Fibroblast of skin of right quadriceps (primary cell): ENCODE measurements around the gene MEIS1.

ENCODE experiments used
- DNase-seq: peaks from one replicate; pipeline ENCODE4 v3.0.0-alpha.2; 2013

MEIS1 gene

GRCh38 chr2:66431846-66432587 is 2.9 kb upstream of the MEIS1 start:
- DNase-seq, result no peak

GRCh38 chr2:66432801-66433694 is 1.9 kb upstream of the MEIS1 start:
- DNase-seq, result peak; percentile 98

- DNase-seq, result no peak
Measured at GRCh38 chr2:66433695-66433944, 1.3 kb upstream of the MEIS1 start.

GRCh38 chr2:66433945-66434678 is 813 bp upstream of the MEIS1 start:
- DNase-seq, result peak; percentile 74

- no peak for DNase-seq
Measured at GRCh38 chr2:66435549-66435875, 587 bp downstream of the MEIS1 start.

- DNase-seq, result no peak
Measured at GRCh38 chr2:66435963-66436362, 1.0 kb downstream of the MEIS1 start.

GRCh38 chr2:66436581-66437001 is 1.7 kb downstream of the MEIS1 start:
- DNase-seq, result no peak

GRCh38 chr2:66437109-66437690 is 2.3 kb downstream of the MEIS1 start:
- peak; percentile 31 for DNase-seq

GRCh38 chr2:66437691-66438497 is 3.0 kb downstream of the MEIS1 start:
- peak; percentile 51 for DNase-seq

- no peak for DNase-seq
Measured at GRCh38 chr2:66438498-66438833, 3.5 kb downstream of the MEIS1 start.

GRCh38 chr2:66438891-66439811 is 4.2 kb downstream of the MEIS1 start:
- DNase-seq, result peak; percentile 45

GRCh38 chr2:66439812-66440542 is 5.1 kb downstream of the MEIS1 start:
- DNase-seq, result peak; percentile 49

- DNase-seq, result peak; percentile 54
Measured at GRCh38 chr2:66440708-66441497, 6.0 kb downstream of the MEIS1 start.

GRCh38 chr2:66441581-66442320 is 6.8 kb downstream of the MEIS1 start:
- DNase-seq, result peak; percentile 35

GRCh38 chr2:66442516-66443185 is 7.7 kb downstream of the MEIS1 start:
- DNase-seq, result no peak

- DNase-seq, result peak; percentile 19
Measured at GRCh38 chr2:66443186-66443978, 8.5 kb downstream of the MEIS1 start.

- DNase-seq, result peak; percentile 51
Measured at GRCh38 chr2:66443979-66444861, 9.3 kb downstream of the MEIS1 start.
